Muscle of leg (tissue), 11 donors: ENCODE data around the gene CD300A. TPM values are rescaled to one million over a fixed set of nuclear protein-coding genes. Genes with fewer than 3 reads are reported as not detected.

ENCODE experiments used
- DNase-seq: peaks from one replicate; pipeline ENCODE4 v3.0.0; 2013
- H3K27ac ChIP-seq: one replicate; pipeline ENCODE4 v1.5.1; 2013; ENCODE audit warnings: mild to moderate bottlenecking, low read length, control low read depth
- H3K27me3 ChIP-seq: one replicate; pipeline ENCODE4 v1.6.1; 2013; ENCODE audit warnings: low read length; ENCODE audit not compliant: control insufficient read depth, insufficient read depth
- H3K36me3 ChIP-seq: one replicate; pipeline ENCODE4 v1.6.1; 2013; ENCODE audit warnings: low read length; ENCODE audit not compliant: control insufficient read depth, insufficient read depth
- H3K4me1 ChIP-seq: one replicate; pipeline ENCODE4 v1.6.1; 2013; ENCODE audit warnings: low read length; ENCODE audit not compliant: control insufficient read depth, insufficient read depth
- H3K4me3 ChIP-seq: one replicate; pipeline ENCODE4 v1.5.1; 2013; ENCODE audit warnings: low read length, control low read depth
- H3K9me3 ChIP-seq: replicated peaks from 2 replicates; pipeline ENCODE4 v1.6.1; 2013; ENCODE audit warnings: low read depth, low read length; ENCODE audit not compliant: control insufficient read depth
- WGBS: methylation state at CpG from one replicate; pipeline ENCODE4 v1.1.5; 2013; ENCODE audit warnings: missing lambda C conversion rate; ENCODE audit not compliant: insufficient coverage; 5-methylcytosine and 5-hydroxymethylcytosine counted together
- polyA plus RNA-seq, 8 donors: library from polyadenylated mRNA; unstranded; fragments of 120-200 nt; gene quantifications; one replicate each; pipeline versions ENCODE4 v1.2.1 to v1.2.3, GENCODE V29; 2013; ENCODE audit warnings: inconsistent platforms in 1 of 8, low replicate concordance in 1 of 8; ENCODE audit not compliant: insufficient read length in 8 of 8, insufficient read depth in 1 of 8
- total RNA-seq: library from RNA; stranded (reverse); fragments of 120-200 nt; gene quantifications from one replicate; pipeline ENCODE4 v1.2.4, GENCODE V29; 2013

The CD300A gene
- total and polyA plus RNA-seq, 9 donors: 1.7 to 4.0 (median 2.4) TPM

DNA sequence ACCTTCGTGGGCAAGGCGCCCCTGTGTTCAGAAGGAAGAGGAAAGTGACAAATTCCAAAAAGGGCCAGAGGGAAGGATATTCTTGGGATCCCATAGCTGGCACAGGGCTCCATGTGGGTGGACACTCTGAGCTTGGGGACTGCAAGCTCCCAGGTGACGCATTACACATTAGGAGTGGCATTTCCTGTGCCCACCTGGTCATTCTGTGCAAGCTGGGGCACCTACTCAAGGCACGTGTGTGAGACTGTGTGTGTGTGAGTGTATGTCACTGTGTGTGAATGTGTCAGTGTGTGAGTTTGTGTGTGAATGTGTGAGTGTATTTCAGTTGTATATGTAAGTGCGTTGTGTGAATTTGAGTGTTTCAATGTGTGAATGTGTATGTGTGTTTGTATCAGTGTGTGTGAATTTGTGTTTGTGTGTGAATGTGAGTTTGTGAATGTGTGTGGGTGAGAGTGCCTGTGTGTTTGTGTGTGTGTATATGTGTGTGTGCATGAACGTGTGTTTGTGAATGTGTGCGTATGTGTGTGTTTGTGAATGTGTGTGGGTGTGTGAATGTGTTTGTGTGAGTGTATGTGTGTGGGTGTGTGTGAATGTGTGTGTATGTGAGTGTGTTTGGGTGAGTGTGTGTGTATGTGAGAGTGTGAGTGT is 1.6 kb upstream of the CD300A start:
- Histone ChIP-seq H3K36me3 (no peaks in the 10 kb centered on the region), H3K9me3 (no peaks in the 10 kb centered on the region), H3K4me1 (peaks cover 6% of the 10 kb centered on the region), H3K27me3 (peaks cover 23% of the 10 kb centered on the region), H3K4me3 (no peak overlapping the region), H3K27ac (no peak overlapping the region)
- DNase-seq: no peak
- 74% methylated on average over 7 of the region's 7 CpGs for WGBS

DNA sequence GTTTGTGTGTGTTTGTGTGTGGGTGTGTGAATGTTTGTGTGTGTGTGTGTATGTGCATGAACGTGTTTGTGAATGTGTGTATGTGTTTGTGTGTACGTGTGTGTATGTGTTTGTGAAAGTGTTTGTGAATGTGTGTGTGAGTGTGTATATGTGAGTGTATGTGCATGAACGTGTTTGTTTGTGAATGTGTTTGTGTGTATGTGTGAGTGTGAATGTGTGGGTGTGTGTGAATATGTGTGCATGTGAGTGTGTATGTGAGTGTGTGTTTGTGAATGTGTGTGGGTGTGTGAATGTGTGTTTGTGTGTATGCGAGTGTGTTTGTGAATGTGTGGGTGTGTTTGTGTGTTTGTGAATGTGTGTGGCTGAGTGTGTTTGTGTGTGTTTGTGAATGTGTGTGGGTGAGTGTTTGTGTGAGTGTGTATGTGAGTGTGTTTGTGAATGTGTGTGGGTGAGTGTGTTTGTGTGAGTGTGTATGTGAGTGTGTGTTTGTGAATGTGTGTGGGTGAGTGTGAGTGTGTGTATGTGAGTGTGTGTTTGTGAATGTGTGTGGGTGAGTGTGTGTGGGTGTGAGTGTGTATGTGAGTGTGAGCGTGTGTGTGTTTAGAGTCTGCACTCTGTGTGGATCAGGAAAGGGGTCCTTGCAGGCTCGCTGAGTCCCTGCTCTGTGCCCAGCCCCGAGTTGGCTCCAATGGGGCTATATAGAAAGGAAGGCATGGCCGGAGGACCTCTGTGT is 890 bp upstream of the CD300A start:
- H3K9me3 ChIP-seq: no peaks in the 10 kb centered on the region
- H3K27me3 ChIP-seq: peaks cover 22% of the 10 kb centered on the region
- no peaks in the 10 kb centered on the region for H3K36me3 ChIP-seq
- DNase-seq: no peak
- no peak overlapping the region for H3K27ac ChIP-seq
- no peak overlapping the region for H3K4me3 ChIP-seq
- peaks cover 6% of the 10 kb centered on the region for H3K4me1 ChIP-seq
- 84% methylated on average over 5 of the region's 8 CpGs for WGBS

DNA sequence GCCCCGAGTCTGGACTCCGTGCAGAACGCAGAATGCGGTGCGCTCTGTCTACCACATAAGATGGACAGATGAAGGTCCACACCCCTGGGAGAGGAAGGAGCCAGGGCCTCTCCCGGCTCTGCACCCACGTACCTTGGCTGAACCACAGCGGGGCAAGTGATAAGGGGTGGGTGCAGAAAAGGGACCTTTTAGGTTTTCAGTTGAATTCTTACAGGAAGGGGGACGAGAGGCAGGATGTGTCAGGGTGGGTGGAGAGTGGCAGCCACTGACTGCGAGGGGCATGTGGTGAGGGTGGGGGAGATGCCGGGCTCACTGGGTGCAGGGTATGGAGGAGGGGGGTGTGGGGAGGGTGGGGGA is 372 bp downstream of the CD300A start:
- Histone ChIP-seq H3K27me3 (peaks cover 22% of the 10 kb centered on the region), H3K36me3 (no peaks in the 10 kb centered on the region), H3K4me3 (peak overlapping the region; percentile 34), H3K9me3 (no peaks in the 10 kb centered on the region), H3K27ac (peak overlapping the region; percentile 7), H3K4me1 (peaks cover 6% of the 10 kb centered on the region)
- no peak for DNase-seq
- WGBS: 10% methylated on average over 11 of the region's 11 CpGs

DNA sequence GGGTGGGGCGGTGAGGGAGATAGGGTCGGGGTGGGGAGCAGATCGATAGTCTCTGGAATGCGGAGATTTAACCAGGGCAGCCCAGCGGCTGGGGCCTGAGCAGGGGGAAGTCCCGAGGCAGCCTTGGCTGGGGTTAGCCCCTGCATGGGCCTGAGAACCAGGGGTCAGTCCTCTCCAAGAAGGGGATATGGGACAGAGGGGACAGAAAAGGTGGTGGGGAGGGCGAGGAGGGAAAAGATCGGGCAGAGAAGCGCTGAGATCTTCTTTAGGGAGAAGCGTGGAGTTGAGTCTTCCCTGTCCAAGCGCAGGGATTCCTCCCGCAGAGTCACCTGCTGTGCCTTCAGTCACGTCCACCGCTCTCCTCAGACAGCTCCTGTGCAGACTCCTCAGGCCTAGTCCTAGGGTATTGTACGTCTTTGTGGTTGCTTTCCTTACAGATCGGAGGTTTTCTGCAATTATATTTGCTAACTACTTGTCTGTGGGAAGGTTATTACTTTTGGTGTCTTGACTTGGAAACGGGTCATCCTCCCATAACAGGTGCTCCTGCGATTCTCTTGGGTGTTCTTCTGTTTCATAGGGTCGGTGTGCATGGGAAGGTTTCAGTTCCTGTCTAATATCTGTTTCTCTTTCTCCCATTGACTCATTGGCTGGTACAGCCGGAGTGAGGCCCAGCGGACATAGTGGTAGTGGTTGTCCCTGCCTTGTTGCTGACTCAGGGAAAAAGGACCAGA is 952 bp downstream of the CD300A start:
- H3K36me3 ChIP-seq: no peaks in the 10 kb centered on the region
- peak overlapping the region; percentile 5 for H3K4me3 ChIP-seq
- no peaks in the 10 kb centered on the region for H3K9me3 ChIP-seq
- peaks cover 22% of the 10 kb centered on the region for H3K27me3 ChIP-seq
- H3K27ac ChIP-seq: peak overlapping the region; percentile 6
- DNase-seq: peak; percentile 64
- peaks cover 6% of the 10 kb centered on the region for H3K4me1 ChIP-seq
- WGBS: 26% methylated on average over 10 of the region's 21 CpGs

DNA sequence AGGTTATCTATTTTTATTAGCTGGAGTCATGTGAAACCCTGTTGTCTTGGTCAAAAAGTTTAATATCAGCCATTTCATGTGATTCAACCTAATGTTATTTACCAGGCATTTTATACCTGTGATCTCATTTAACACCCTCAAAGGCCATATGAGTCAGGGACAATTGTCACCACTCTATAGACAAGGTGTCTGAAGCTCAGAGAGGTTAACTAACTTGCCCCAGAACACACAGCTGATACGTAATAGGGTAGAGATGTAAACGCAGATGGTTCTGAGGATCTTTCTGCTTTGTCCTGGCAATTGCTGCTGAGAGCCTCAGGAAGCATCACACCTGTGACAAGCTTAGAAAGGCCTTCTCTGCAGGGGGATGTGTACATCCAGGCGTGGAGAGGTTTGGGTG is 4.9 kb downstream of the CD300A start:
- DNase-seq: no peak

DNA sequence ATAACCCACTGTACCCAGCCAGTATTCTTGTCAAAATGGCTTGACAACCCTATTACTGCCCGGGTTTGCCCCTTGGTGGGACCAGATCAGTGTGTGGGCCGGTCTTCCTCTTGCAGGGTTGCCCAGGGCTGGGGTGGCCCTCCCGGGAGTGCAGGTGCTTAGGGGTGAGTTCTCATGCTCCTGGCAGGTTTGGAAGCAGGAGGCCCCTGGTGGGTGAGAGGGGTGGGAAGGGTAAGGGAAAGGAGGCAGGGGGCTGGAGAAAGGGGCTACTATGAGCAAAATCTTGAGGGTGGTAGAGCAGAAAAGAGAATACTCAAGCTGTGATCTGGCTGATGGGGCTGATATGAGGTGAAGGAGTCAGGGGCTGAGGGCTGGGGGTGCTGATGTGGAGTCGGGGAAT is 6.5 kb downstream of the CD300A start:
- whole genome bisulfite sequencing: 100% methylated on average over 2 of the region's 4 CpGs
- DNase-seq: no peak
- peaks cover 5% of the 10 kb centered on the region for H3K27me3 ChIP-seq
- H3K4me1 ChIP-seq: no peaks in the 10 kb centered on the region
- H3K4me3 ChIP-seq: no peak overlapping the region
- no peaks in the 10 kb centered on the region for H3K36me3 ChIP-seq
- H3K9me3 ChIP-seq: peaks cover 5% of the 10 kb centered on the region
- H3K27ac ChIP-seq: no peak overlapping the region

More for the DNA sequence above, 4.9 kb downstream of the CD300A start:
- Histone ChIP-seq H3K4me3 (no peak overlapping the region), H3K9me3 (peaks cover 5% of the 10 kb centered on the region), H3K27ac (no peak overlapping the region), H3K36me3 (no peaks in the 10 kb centered on the region), H3K4me1 (peaks cover 6% of the 10 kb centered on the region), H3K27me3 (peaks cover 18% of the 10 kb centered on the region)
- WGBS: 78% methylated on average over 1 of the region's 3 CpGs

DNA sequence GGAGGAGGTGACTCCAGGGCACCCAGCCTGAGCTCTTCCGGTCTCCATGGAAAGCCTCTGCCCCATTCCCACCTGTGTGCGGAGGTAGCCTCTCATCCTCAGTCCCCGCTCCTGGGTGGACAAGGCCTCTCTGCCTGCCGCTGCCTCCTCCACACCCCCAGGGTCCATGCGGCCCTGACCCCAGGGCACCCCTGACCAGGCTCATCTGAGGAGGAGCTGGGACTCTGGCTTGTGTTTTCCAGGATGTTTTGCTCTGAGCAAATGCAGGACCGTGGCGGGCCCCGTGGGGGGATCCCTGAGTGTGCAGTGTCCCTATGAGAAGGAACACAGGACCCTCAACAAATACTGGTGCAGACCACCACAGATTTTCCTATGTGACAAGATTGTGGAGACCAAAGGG is 6.9 kb downstream of the CD300A start:
- Histone ChIP-seq H3K4me1 (peaks cover 1% of the 10 kb centered on the region), H3K36me3 (no peaks in the 10 kb centered on the region), H3K27ac (no peak overlapping the region), H3K27me3 (peaks cover 4% of the 10 kb centered on the region), H3K4me3 (no peak overlapping the region), H3K9me3 (peaks cover 5% of the 10 kb centered on the region)
- 86% methylated on average over 7 of the region's 8 CpGs for WGBS
- no peak for DNase-seq

DNA sequence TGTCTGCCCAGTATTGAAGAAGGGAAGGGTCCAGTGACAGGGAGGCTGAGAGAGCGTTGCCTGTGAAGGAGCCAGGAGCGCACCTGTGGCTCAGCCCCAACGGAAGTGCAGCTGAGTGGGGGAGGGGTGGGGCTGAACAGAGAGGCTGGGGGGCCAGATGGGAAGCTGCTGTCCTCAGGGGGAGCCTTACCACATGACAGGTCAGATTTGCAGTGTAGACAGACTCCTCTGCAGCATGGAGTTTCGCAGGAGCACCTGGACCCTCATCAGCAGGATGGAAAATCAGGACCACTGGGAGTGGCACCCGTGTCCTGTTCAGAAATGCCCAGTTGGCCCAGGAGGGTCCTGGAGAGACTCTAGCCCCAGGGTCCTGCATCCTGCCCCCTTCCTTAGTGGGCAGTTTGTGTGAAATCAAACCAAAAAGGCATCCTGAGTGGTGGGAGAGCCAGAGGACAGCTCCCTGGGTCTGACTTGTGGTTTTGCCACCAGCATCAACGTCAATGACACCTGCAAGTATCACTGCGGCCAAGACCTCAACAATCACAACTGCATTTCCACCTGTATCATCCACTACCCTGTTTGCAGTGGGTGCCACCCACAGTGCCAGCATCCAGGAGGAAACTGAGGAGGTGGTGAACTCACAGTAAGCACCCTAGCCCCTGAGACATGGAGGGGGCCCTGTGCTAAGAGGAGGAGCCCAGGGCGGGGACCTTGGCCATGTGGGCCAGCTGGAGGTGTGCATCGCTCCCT is 7.8 kb downstream of the CD300A start:
- Histone ChIP-seq H3K9me3 (peaks cover 5% of the 10 kb centered on the region), H3K4me1 (peaks cover 5% of the 10 kb centered on the region), H3K27ac (no peak overlapping the region), H3K27me3 (peaks cover 5% of the 10 kb centered on the region), H3K36me3 (no peaks in the 10 kb centered on the region), H3K4me3 (no peak overlapping the region)
- 67% methylated on average over 7 of the region's 9 CpGs for WGBS
- DNase-seq: no peak

DNA sequence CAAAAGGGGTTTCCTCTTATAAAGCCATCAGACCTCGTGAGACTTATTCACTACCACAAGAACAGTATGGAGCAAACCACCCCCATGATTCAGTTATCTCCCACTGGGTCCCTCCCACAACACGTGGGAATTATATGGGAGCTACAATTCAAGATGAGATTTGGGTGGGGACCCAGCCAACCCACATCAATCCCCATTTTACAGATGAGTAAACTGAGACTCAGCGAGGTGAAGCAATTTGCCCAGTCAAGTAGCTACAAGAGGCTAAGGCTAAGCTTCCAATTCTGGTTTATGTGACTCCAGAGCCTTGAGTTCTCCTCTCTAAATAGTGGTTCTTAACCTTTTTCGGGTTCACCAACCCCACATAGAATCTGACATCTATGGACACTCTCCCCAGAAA is 8.8 kb downstream of the CD300A start:
- Histone ChIP-seq H3K4me3 (no peak overlapping the region), H3K27me3 (peaks cover 5% of the 10 kb centered on the region), H3K36me3 (no peaks in the 10 kb centered on the region), H3K9me3 (peaks cover 5% of the 10 kb centered on the region), H3K27ac (no peak overlapping the region), H3K4me1 (peaks cover 5% of the 10 kb centered on the region)
- 100% methylated on average over 2 of the region's 4 CpGs for WGBS
- no peak for DNase-seq

DNA sequence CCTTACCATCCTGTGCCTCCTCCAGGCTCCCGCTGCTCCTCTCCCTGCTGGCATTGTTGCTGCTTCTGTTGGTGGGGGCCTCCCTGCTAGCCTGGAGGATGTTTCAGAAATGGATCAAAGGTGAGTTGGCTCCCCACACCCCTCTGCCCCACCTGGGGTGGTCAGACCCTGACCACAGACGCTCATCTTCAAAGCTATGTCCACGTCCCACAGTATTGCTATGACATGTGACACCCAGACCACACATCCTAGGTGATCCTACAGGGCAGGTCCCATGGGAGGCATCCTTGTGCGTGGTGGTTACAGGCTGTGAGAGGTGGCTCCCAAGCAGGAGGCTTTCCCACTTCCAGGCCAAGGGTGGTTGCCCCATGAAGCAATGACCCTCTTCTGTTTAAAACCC is 11.0 kb downstream of the CD300A start:
- no peaks in the 10 kb centered on the region for H3K36me3 ChIP-seq
- H3K4me1 ChIP-seq: peaks cover 5% of the 10 kb centered on the region
- DNase-seq: no peak
- no peak overlapping the region for H3K27ac ChIP-seq
- WGBS: no CpG with 5 or more reads among the region's 4 CpGs
- H3K27me3 ChIP-seq: peaks cover 5% of the 10 kb centered on the region
- H3K9me3 ChIP-seq: peaks cover 5% of the 10 kb centered on the region
- no peak overlapping the region for H3K4me3 ChIP-seq
